Measurements from ENCODE around the gene TRUB2.

The TRUB2 gene

GRCh38 chr9:128349772-128350171 is 27.5 kb upstream of the TRUB2 start:
- no peaks in the 10 kb centered on the region for H3K9me3 ChIP-seq (ENCODE audit: insufficient read depth, low read length)
- TF ChIP-seq CTCF (IDR thresholded peaks at IDR 0.05; ENCODE audit: insufficient read depth, low read length, poor library complexity, severe bottlenecking) (no peak), EZH2phosphoT487 (conservative IDR thresholded peaks at IDR 0.05; ENCODE audit: low read length) (no peak)
- H3K27ac ChIP-seq (ENCODE audit: low read depth, low read length), result no peak overlapping the region
- no peak overlapping the region for H3K4me2 ChIP-seq (ENCODE audit: low read depth, low read length, poor library complexity, severe bottlenecking)
- no peaks in the 10 kb centered on the region for H3K9me2 ChIP-seq (replicated peaks; ENCODE audit: insufficient read depth, low read length)
- no peak overlapping the region for H2AFZ ChIP-seq (ENCODE audit: low read depth, low read length, severe bottlenecking)
- no peaks in the 10 kb centered on the region for H4K20me1 ChIP-seq (ENCODE audit: low read depth, low read length)
- H3K79me2 ChIP-seq (ENCODE audit: insufficient read depth, low read length), result no peaks in the 10 kb centered on the region
- H3K36me3 ChIP-seq (ENCODE audit: low read length), result no peaks in the 10 kb centered on the region
- H3K4me3 ChIP-seq (ENCODE audit: insufficient read depth, low read length, poor library complexity, severe bottlenecking), result no peak overlapping the region
- H3K9ac ChIP-seq (ENCODE audit: low read length), result no peak overlapping the region
- H3F3A ChIP-seq (ENCODE audit: insufficient read depth), result no peaks in the 10 kb centered on the region
- H3K27me3 ChIP-seq (ENCODE audit: low read length), result no peaks in the 10 kb centered on the region

- Histone ChIP-seq H3K9me2 (replicated peaks; ENCODE audit: insufficient read depth, low read length) (no peaks in the 10 kb centered on the region), H3K79me2 (ENCODE audit: insufficient read depth, low read length) (no peaks in the 10 kb centered on the region), H3K27me3 (ENCODE audit: low read length) (no peaks in the 10 kb centered on the region), H3K36me3 (ENCODE audit: low read length) (no peaks in the 10 kb centered on the region), H3K4me2 (ENCODE audit: low read depth, low read length, poor library complexity, severe bottlenecking) (no peak overlapping the region), H3K9ac (ENCODE audit: low read length) (no peak overlapping the region), H3K4me3 (ENCODE audit: insufficient read depth, low read length, poor library complexity, severe bottlenecking) (no peak overlapping the region), H2AFZ (ENCODE audit: low read depth, low read length, severe bottlenecking) (no peak overlapping the region), H3F3A (ENCODE audit: insufficient read depth) (no peaks in the 10 kb centered on the region), H3K27ac (ENCODE audit: low read depth, low read length) (no peak overlapping the region), H4K20me1 (ENCODE audit: low read depth, low read length) (no peaks in the 10 kb centered on the region), H3K9me3 (ENCODE audit: insufficient read depth, low read length) (no peaks in the 10 kb centered on the region)
- no peak for TF ChIP-seq EZH2phosphoT487 (conservative IDR thresholded peaks at IDR 0.05; ENCODE audit: low read length)
- TF ChIP-seq CTCF (IDR thresholded peaks at IDR 0.05; ENCODE audit: insufficient read depth, low read length, poor library complexity, severe bottlenecking), result no peak
Measured at GRCh38 chr9:128349125-128349524, 26.9 kb upstream of the TRUB2 start.

GRCh38 chr9:128344931-128345605 is 22.8 kb upstream of the TRUB2 start:
- Histone ChIP-seq H3K27me3 (ENCODE audit: low read length) (no peaks in the 10 kb centered on the region), H3K4me3 (ENCODE audit: insufficient read depth, low read length, poor library complexity, severe bottlenecking) (no peak overlapping the region), H3K36me3 (ENCODE audit: low read length) (no peaks in the 10 kb centered on the region)

More at GRCh38 chr9:128344931-128345605, 22.8 kb upstream of the TRUB2 start:
- Histone ChIP-seq H3K9me2 (replicated peaks; ENCODE audit: insufficient read depth, low read length) (no peaks in the 10 kb centered on the region), H3K9ac (ENCODE audit: low read length) (no peak overlapping the region), H3K9me3 (ENCODE audit: insufficient read depth, low read length) (no peaks in the 10 kb centered on the region), H3F3A (ENCODE audit: insufficient read depth) (0 out of 2 replicates have a peak, but pooled peaks cover under 1% of the 10 kb centered on the region), H3K4me2 (ENCODE audit: low read depth, low read length, poor library complexity, severe bottlenecking) (no peak overlapping the region), H3K27ac (ENCODE audit: low read depth, low read length) (no peak overlapping the region), H3K79me2 (ENCODE audit: insufficient read depth, low read length) (no peaks in the 10 kb centered on the region), H4K20me1 (ENCODE audit: low read depth, low read length) (no peaks in the 10 kb centered on the region), H2AFZ (ENCODE audit: low read depth, low read length, severe bottlenecking) (no peak overlapping the region)
- TF ChIP-seq EZH2phosphoT487 (conservative IDR thresholded peaks at IDR 0.05; ENCODE audit: low read length), result no peak
- TF ChIP-seq CTCF (IDR thresholded peaks at IDR 0.05; ENCODE audit: insufficient read depth, low read length, poor library complexity, severe bottlenecking), result no peak
